Measurements from ENCODE around the gene TMEM154.

TMEM154 gene

DNA sequence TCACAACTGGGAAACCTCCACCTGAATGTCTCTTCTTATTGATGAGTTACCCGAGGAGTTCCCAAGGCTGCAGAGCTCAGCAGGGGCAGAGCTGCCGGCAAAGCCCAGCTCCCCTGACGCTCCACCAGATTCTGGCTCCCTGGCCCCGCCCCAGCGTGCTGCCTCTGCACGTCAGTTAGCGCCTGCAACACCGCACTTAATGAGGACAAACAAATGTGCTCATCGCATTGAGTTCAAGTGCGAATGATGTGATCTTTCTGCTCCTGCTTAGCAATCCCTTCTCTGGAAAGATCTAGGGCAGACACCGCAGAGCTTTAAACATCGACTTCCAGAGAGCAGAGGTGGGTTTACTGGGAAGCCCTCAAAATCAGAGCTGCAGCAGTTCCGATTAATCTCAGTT, 88.4 kb downstream of the TMEM154 start:
- no peak overlapping the region for H3K9ac ChIP-seq (ENCODE audit: low read depth, low read length, poor library complexity, severe bottlenecking)
- H3K9me3 ChIP-seq (ENCODE audit: insufficient read depth, low read depth, low read length) = no peaks in the 10 kb centered on the region
- TF ChIP-seq EZH2phosphoT487 (IDR thresholded peaks at IDR 0.05; ENCODE audit: borderline replicate concordance) = no peak
- H2AFZ ChIP-seq (ENCODE audit: low read length) = no peak overlapping the region
- peaks cover 14% of the 10 kb centered on the region for H3K4me1 ChIP-seq (ENCODE audit: insufficient read depth, low read length, poor library complexity, severe bottlenecking)
- H3K9me2 ChIP-seq (replicated peaks; ENCODE audit: low read depth, low read length) = no peaks in the 10 kb centered on the region
- no peaks in the 10 kb centered on the region for H4K20me1 ChIP-seq (ENCODE audit: insufficient read depth, low read length, poor library complexity, severe bottlenecking)
- H3K27me3 ChIP-seq (ENCODE audit: insufficient read depth, low read length, poor library complexity, severe bottlenecking) = no peaks in the 10 kb centered on the region
- H3K79me2 ChIP-seq (ENCODE audit: insufficient read depth, low read length) = no peaks in the 10 kb centered on the region
- H3K4me2 ChIP-seq (ENCODE audit: low read depth, low read length, poor library complexity, severe bottlenecking) = no peak overlapping the region
- H3K36me3 ChIP-seq (ENCODE audit: insufficient read depth, low read length) = no peaks in the 10 kb centered on the region
- no peaks in the 10 kb centered on the region for H3F3A ChIP-seq (ENCODE audit: low read depth)
- H3K4me3 ChIP-seq (ENCODE audit: low read length, poor library complexity, severe bottlenecking) = no peak overlapping the region

DNA sequence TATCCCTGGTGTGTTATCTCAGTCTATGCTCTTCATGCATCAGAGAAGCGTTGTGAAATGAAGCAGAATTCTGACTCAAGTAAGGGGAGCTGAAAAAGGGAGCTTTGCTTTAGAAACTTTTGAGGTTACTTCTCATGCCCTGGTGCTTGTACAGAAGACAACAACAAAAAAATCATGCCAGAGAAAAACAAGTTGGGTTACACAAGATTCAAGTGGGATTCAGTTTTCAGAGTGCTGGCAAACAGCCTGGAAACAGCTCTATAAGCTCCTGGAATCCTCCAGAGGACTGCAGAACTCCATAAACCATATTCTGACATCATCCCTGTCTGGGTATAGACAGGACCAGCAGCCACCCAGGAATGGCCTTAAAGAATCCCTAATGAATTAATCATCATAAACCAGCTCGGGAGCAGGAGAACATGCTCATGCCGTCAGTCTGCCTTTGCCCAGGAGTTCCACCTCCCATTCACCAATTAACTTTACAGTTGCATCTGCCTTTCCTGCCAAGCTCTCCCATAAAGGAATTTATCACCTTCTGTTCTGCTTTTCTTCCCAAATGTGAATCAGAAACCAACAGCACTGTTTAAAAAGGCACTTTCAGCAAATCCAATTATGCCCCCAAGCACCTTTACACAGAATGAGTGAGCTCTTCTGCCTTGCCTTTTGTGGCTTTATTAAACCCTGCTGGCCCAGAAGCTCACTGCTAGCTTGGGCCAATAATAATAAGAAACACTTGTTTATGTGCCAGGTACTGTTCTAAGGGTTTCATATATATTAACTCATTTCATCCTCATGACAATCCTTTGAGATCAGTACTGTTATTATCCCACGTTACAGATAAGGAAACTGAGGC, 89.4 kb downstream of the TMEM154 start:
- Histone ChIP-seq H3K9me3 (ENCODE audit: insufficient read depth, low read depth, low read length) (no peaks in the 10 kb centered on the region), H3K4me3 (ENCODE audit: low read length, poor library complexity, severe bottlenecking) (no peak overlapping the region), H3K27me3 (ENCODE audit: insufficient read depth, low read length, poor library complexity, severe bottlenecking) (no peaks in the 10 kb centered on the region), H3K9ac (ENCODE audit: low read depth, low read length, poor library complexity, severe bottlenecking) (no peak overlapping the region), H3K9me2 (replicated peaks; ENCODE audit: low read depth, low read length) (no peaks in the 10 kb centered on the region), H3K36me3 (ENCODE audit: insufficient read depth, low read length) (no peaks in the 10 kb centered on the region), H3K4me2 (ENCODE audit: low read depth, low read length, poor library complexity, severe bottlenecking) (no peak overlapping the region), H3F3A (ENCODE audit: low read depth) (no peaks in the 10 kb centered on the region), H4K20me1 (ENCODE audit: insufficient read depth, low read length, poor library complexity, severe bottlenecking) (no peaks in the 10 kb centered on the region), H3K4me1 (ENCODE audit: insufficient read depth, low read length, poor library complexity, severe bottlenecking) (peaks cover 6% of the 10 kb centered on the region), H2AFZ (ENCODE audit: low read length) (no peak overlapping the region), H3K79me2 (ENCODE audit: insufficient read depth, low read length) (no peaks in the 10 kb centered on the region)
- no peak for TF ChIP-seq EZH2phosphoT487 (IDR thresholded peaks at IDR 0.05; ENCODE audit: borderline replicate concordance)
- TF ChIP-seq, protein P1, sequence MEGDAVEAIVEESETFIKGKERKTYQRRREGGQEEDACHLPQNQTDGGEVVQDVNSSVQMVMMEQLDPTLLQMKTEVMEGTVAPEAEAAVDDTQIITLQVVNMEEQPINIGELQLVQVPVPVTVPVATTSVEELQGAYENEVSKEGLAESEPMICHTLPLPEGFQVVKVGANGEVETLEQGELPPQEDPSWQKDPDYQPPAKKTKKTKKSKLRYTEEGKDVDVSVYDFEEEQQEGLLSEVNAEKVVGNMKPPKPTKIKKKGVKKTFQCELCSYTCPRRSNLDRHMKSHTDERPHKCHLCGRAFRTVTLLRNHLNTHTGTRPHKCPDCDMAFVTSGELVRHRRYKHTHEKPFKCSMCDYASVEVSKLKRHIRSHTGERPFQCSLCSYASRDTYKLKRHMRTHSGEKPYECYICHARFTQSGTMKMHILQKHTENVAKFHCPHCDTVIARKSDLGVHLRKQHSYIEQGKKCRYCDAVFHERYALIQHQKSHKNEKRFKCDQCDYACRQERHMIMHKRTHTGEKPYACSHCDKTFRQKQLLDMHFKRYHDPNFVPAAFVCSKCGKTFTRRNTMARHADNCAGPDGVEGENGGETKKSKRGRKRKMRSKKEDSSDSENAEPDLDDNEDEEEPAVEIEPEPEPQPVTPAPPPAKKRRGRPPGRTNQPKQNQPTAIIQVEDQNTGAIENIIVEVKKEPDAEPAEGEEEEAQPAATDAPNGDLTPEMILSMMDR (conservative IDR thresholded peaks at IDR 0.05; ENCODE audit: low read length) = no peak

DNA sequence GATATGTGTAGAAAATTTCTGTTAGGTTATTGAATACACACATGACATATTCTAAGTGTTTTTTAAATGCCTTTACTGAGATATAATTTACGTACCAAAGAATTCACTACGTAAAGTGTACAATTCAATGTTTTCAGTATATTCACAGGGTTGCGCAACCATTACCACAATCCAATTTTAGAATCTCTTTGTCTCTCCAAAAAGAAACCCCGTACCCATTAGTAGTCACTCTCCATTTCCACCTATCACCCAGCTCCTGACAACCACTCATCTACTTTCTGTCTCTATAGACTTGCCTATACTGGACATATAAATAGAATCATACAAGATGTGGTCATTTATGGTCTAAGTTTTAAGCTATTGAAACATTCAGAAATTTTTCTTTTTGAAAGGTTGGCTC, 90.9 kb downstream of the TMEM154 start:
- Histone ChIP-seq H3K4me3 (ENCODE audit: low read length, poor library complexity, severe bottlenecking) (no peak overlapping the region), H3K9me3 (ENCODE audit: insufficient read depth, low read depth, low read length) (no peaks in the 10 kb centered on the region), H3K4me2 (ENCODE audit: low read depth, low read length, poor library complexity, severe bottlenecking) (no peak overlapping the region), H3F3A (ENCODE audit: low read depth) (no peaks in the 10 kb centered on the region), H3K79me2 (ENCODE audit: insufficient read depth, low read length) (no peaks in the 10 kb centered on the region), H2AFZ (ENCODE audit: low read length) (no peak overlapping the region), H3K4me1 (ENCODE audit: insufficient read depth, low read length, poor library complexity, severe bottlenecking) (no peaks in the 10 kb centered on the region), H3K27me3 (ENCODE audit: insufficient read depth, low read length, poor library complexity, severe bottlenecking) (no peaks in the 10 kb centered on the region), H3K9ac (ENCODE audit: low read depth, low read length, poor library complexity, severe bottlenecking) (no peak overlapping the region), H3K9me2 (replicated peaks; ENCODE audit: low read depth, low read length) (no peaks in the 10 kb centered on the region), H3K36me3 (ENCODE audit: insufficient read depth, low read length) (no peaks in the 10 kb centered on the region), H4K20me1 (ENCODE audit: insufficient read depth, low read length, poor library complexity, severe bottlenecking) (no peaks in the 10 kb centered on the region)
- no peak for TF ChIP-seq EZH2phosphoT487 (IDR thresholded peaks at IDR 0.05; ENCODE audit: borderline replicate concordance)

DNA sequence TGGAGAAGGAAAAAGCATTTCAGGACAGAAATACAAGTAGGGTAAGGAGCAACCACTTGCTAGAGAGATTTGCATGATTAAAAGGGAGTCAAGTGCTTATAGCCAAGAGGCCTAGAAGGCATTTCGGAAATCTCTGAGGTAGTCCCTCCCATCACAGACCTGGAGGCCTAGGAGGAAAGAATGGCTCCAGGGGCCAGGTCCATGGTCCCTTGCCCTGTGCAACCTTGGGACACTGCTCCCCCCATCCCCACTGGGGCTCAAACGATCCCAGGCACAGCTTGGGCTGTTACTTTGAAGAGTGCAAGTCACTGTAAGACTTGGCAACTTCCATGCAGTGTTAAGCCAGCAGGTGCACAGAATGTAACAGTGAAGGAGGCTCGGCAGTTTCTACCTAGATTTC, 92.7 kb downstream of the TMEM154 start:
- Histone ChIP-seq H3K9me2 (replicated peaks; ENCODE audit: low read depth, low read length) (no peaks in the 10 kb centered on the region), H3K9ac (ENCODE audit: low read depth, low read length, poor library complexity, severe bottlenecking) (no peak overlapping the region), H3K27me3 (ENCODE audit: insufficient read depth, low read length, poor library complexity, severe bottlenecking) (no peaks in the 10 kb centered on the region), H3K4me1 (ENCODE audit: insufficient read depth, low read length, poor library complexity, severe bottlenecking) (no peaks in the 10 kb centered on the region), H2AFZ (ENCODE audit: low read length) (no peak overlapping the region), H3F3A (ENCODE audit: low read depth) (no peaks in the 10 kb centered on the region), H3K4me3 (ENCODE audit: low read length, poor library complexity, severe bottlenecking) (no peak overlapping the region), H3K79me2 (ENCODE audit: insufficient read depth, low read length) (no peaks in the 10 kb centered on the region), H3K36me3 (ENCODE audit: insufficient read depth, low read length) (no peaks in the 10 kb centered on the region), H4K20me1 (ENCODE audit: insufficient read depth, low read length, poor library complexity, severe bottlenecking) (no peaks in the 10 kb centered on the region), H3K4me2 (ENCODE audit: low read depth, low read length, poor library complexity, severe bottlenecking) (no peak overlapping the region), H3K9me3 (ENCODE audit: insufficient read depth, low read depth, low read length) (no peaks in the 10 kb centered on the region)
- TF ChIP-seq, protein P1 (conservative IDR thresholded peaks at IDR 0.05; ENCODE audit: low read length) = no peak
- TF ChIP-seq EZH2phosphoT487 (IDR thresholded peaks at IDR 0.05; ENCODE audit: borderline replicate concordance) = no peak
